Measurements from ENCODE around the gene BAHCC1.

The BAHCC1 gene

GRCh38 chr17:81428121-81428515 is 32.9 kb downstream of the BAHCC1 start:
- peak; percentile 38 for DNase-seq

- DNase-seq: no peak
These were observed 33.3 kb downstream of the BAHCC1 start for GRCh38 chr17:81428516-81428915.

DNA sequence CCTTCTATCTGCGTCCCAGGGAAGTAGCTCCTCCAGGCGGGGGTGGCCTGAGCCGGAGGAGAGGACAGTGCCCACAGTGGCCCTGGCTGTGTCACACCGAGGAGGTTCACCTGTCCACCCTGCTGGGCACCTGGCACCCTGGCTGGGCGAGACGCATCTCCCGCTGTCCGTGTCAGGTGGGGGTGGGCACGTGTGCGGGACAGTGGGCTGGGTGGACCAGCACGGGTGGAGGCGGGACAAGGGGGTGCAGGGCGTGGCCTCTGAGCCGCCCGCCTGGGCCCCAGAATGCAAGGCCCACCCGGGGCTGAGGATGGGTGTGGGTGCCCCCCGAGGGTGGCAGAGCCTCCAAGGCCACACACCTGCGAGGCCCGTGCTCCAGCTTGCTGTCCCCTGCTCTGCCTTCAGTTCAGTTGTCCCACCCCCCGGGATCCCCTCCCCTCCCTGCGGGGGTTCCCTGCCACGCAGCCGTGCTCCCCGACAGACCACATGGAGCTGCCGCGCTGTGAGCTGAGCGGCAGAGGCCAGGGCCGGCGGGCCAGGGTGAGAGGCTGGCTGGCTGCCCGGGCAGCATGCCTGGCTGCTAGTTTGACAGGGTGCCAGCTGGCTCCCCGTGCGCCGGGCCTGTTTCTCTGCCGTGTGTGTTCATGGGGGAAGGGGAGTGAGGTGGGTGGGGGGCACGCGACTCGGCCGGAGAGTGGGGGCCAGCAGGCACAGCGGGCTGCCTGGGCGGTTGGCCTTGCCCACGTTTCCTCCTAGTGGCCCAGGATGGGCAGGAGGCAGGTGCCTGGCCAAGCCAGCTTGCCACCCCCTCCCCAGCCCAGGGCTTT is 33.9 kb downstream of the BAHCC1 start:
- no peak for DNase-seq

DNA sequence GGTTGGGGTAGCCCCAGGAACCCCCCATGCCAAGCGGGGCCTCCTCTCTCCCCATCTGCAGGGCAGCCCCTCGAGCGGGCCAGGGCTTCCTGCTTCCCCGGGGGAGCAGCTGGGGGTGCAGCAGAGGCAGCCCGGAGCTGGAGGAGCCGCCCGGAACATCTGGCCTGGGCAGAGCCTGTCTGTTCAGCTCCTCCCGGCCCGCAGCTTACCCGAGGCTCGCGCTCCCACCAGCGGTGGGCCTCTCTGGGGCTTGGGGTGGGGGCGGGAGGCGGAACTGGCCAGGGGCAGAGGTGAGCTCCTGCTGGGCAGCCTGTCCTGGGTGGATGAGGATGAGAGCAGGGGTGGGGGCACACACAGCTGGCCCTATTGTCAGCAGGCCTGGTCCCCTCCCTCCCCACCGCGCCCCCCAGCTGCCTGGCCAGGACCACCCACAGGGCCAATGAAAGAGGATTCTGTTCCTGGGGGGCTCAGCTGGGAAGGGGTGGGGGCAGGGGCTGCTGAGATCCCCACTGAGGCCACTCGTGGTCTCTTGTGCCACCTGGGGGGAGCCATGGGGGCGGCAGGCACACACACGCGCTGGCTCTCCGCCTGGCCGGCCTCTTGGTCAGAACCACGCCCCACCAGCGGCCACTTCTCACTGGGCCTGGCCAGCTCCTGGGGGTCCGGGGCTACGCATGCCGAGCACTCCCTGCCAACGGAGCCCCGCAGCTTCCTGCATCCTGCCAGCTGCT is 34.7 kb downstream of the BAHCC1 start:
- peak; percentile 45 for DNase-seq

DNA sequence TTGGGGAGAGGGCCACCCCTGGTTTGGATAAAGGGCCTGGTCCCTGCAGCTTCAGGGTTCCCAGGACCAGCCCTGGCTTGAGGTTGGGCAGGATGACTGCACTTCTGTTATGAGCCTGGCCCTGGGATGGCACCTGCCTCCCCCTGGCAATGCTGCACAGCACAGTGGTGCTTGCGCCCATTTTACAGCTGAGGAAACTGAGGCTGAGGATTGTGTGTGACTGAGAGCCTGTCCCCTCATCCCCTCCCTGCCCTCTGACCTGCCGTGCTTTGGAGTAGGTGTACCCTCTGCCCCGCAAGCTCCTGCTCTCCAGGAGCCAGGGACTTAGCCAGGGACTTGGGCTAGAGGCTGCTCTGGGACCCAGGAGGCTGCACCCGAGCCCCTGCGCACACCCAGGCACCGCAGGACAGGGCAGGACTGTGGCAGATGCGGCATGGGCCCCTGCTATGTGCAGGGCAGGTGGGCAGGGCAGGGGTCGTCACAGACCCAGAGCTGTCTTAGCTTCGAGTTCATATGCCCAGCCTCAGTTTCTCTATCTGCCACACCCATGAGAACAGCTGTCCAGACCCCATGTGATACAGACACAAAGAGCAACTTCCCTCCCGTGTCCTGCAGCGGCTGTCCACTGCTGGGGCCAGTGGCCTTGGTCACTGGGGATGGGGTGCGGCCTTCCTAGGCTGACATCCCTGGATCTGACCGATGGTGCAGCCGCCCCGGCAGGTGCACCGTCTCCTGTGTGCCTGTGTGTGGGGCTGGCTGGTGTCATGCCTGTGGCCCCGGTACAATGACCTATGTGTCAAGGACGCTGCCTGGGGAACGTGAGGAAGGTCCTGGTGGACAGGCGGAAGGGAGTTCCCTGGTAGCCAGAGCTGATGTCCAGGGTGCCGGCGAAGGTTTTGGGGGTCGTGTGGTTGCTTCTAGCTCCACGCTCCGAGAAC is 36.6 kb downstream of the BAHCC1 start:
- DNase-seq: no peak

- peak; percentile 68 for DNase-seq
These were observed 37.7 kb downstream of the BAHCC1 start for GRCh38 chr17:81432941-81433340.

DNA sequence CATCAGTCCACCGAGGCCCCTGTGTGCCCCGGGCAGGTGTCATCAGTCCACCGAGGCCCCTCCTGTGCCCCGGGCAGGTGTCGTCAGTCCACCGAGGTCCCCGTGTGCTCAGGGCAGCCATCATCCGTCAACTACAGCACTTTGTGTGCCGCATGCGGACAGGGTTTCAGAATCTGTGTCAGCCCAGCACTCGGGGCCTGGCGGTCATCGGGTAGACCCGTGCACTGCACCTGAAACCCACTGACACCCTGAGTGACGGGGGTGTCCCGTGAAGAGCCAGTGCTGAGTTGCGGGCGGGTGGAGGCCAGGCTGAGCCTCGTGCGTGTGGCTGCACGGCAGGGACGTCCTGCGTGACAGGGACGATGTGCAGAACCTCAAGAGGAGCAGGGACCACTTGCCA is 38.4 kb downstream of the BAHCC1 start:
- DNase-seq: no peak

DNA sequence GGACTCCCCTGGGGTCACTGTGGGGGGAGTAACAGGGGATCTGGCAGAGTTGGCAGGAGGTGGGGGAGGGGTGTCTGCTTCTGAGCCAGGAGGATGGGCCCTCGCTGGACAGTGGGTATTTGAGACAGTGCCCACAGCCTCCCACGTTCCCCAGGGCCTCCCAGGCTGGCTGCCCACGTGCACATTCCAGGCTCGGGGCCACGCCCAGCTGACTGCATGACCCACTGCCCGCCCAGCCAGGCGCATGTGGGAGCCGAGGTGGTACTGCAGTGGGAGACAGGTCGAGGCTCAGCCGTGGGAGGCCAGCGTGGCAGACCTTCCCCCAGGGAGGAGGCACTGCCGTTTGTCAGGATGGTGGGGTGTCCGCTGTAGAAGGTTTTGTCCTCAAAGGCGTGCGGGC is 38.8 kb downstream of the BAHCC1 start:
- no peak for DNase-seq

DNA sequence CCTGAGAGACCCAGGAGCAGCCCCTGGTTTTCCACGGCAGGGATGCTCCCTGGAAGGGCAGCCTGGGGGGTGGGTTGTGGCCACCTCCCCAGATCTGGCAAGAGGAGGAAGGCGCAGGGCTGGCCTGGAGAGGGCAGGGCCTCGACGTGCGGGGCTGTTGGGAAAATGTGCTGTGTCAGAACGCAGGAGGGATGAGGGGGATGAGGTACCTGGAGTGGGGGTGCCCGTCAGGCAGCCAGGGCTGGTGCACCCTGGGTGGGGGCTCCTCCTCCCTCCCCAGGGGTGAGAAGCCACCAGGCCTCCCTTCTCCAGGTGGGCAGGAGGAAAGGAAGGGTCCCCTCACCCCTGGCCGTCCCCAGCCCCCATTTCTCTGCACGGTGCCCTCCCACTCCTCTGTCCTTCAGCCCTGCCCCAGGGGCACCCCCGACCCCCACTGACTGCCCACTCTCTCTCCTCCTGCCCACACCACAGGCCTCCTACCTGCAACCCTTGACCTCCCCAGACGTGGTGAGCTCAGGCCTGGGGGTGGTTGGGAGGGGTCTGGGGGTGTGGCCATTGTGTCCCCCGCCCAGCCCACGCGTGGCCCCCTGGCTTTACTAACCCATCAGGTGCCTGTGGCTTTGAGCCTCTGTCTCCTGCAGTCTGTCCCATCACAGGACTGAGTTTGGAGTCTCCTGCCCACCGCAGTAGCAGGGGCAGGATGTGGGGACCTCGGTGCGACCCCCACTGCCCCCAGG is 39.6 kb downstream of the BAHCC1 start:
- DNase-seq: no peak

DNA sequence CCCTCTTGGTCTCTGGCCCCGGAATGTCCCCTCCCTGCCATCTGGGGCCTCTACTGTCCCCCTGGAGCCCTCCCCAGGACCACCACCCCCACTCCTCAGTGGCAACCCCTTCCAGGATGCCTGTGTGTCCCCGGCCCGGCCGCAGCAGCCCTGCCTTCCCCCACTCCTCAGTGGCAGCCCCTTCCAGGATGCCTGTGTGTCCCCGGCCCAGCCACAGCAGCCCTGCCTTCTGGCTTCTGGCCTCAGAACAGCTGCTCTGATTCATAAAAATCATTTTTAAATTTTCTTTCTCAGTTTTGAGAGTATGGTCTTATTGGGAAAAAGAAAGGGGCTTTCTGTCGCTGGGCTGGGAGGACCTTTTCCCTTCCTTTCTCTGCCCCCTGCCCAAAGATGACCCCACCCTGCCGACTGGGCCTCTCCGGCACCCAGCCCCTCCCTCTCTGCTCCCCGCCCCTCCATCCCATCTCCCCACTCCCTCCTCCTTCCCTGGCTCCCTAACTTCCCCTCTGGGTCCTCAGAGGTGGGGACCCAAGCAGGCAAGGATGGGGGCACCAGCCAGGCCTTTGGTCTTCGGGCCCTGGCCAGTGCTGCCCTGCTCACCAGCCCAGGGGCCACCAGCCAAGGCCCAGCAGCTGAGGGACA is 40.5 kb downstream of the BAHCC1 start:
- DNase-seq: no peak

- DNase-seq: peak; percentile 47
These were observed 41.1 kb downstream of the BAHCC1 start for GRCh38 chr17:81436294-81436849.

- DNase-seq: no peak
These were observed 42.0 kb downstream of the BAHCC1 start for GRCh38 chr17:81437191-81437651.

DNA sequence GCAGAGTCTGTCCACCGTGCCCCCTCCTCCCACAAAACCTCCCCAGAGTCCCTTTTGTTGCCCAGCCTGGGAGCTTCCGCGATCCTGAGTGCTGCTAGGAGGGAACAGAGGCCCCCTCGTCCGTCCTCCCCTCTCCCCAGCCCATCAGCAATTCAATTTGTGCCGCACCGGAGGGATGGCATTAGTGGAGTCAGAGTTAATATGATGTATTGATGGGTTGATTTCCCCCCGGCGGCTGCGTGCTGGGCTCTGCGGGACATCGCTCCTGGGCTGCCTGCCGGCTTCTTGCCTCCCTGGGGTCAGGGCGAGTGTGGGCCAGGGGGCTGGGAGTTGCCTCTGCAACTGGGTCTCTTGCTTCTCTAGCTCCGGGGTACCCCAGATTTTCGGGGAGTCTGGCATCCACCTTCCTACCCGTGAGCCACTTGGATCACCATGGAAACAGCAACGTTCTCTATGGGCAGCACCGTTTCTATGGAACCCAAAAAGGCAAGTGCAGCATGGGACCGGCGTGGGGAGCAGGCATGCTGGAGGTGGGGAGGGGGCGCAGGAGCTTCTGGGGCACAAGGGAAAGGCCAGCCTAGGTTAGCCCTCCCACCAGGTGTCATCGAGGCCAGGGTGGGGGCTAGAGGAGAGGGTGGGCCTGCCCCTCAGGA is 42.9 kb downstream of the BAHCC1 start:
- no peak for DNase-seq

- DNase-seq: no peak
These were observed 43.4 kb downstream of the BAHCC1 start for GRCh38 chr17:81438688-81439087.

DNA sequence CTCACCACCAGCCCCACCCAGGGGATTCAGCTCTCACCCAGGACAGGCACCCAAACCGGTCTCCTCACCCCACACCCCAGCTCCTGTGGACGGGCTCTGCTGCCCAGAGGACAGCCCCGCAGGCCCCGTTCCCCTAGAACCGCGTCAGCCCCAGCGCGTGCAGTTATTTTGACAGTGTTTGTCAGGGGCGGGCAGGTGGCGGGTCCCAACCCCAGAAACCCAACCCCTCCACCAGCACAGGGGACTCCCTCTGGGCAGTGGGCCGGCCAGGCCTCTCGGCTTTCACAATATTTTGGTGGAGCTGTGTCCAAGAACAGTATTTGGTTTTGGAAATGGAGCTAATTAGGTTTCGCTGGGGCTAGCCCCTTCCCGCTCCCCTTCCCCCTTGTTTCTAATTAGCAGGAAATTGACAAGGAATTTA is 44.8 kb downstream of the BAHCC1 start:
- no peak for DNase-seq

DNA sequence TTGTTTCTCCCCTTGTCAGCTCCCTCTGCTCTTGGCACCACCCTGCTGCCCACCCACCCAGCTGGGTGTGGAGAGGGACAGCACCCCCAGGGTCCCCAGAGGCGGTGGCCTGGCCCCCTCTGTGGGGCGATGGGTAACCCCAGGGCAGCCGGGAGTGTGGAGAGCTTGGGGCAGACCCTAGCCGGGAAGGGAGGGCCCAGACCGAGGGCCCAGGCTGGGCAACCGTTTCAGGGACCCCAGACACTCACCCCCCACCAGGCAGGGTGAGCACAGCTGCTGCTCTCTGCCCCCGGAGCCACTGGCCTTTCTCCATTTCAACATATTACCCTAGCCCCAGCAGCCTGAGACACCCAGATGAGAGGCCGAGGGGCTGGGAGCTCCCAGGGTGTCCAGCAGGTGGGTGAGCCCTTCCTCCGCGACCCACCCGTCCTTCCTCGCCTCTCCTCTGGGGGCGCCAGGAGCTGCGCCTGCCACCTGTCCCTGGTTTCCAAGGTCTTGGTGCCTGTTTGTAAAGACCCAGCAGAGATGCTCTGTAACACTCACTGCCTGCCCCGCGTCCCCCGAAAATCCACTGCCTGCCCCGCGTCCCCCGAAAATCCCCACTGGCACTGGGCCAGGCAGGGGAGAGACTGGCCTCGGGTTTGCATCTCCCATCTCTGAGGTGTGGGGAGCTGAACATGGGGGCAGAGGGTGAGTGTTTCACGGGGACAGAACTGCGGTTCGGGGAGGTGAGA is 45.4 kb downstream of the BAHCC1 start:
- DNase-seq: peak; percentile 87

DNA sequence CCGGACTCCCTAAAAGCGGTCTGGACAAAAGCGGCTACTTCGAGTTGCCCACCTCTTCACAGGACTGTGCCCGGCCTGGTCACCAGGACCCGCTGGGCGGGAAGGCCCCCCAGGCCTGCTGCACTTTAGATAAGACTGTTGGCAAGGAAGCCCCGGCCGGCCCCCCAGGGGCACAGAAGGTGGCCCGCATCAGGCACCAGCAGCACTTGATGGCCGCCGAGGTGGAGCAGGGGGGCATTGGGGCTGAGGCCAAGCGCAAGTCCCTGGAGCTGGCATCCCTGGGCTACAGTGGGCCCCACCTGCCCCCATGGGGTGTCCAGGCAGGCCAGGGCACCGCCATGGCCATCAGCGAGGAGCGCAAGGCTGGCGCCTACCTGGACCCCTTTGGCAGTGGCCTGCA is 47.5 kb downstream of the BAHCC1 start:
- DNase-seq: no peak

DNA sequence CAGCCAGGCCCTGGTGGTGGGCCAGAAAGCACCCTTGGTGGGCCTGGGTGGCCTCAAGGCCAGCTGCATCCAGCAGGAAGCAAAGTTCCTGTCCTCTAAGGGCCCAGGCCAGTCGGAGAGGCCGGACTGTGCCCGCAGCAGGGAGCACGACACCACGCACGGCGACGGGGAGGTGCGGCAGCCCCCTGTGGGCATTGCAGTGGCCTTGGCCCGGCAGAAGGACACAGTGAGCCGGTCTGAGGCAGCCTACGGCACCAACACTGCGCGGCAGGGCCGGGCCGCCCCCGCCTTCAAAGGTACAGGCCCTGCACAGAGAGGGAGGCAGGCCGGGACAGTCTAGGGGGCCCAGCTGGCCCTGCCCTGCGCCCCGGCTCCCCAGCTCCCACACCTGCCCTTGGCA is 48.0 kb downstream of the BAHCC1 start:
- DNase-seq: no peak

DNA sequence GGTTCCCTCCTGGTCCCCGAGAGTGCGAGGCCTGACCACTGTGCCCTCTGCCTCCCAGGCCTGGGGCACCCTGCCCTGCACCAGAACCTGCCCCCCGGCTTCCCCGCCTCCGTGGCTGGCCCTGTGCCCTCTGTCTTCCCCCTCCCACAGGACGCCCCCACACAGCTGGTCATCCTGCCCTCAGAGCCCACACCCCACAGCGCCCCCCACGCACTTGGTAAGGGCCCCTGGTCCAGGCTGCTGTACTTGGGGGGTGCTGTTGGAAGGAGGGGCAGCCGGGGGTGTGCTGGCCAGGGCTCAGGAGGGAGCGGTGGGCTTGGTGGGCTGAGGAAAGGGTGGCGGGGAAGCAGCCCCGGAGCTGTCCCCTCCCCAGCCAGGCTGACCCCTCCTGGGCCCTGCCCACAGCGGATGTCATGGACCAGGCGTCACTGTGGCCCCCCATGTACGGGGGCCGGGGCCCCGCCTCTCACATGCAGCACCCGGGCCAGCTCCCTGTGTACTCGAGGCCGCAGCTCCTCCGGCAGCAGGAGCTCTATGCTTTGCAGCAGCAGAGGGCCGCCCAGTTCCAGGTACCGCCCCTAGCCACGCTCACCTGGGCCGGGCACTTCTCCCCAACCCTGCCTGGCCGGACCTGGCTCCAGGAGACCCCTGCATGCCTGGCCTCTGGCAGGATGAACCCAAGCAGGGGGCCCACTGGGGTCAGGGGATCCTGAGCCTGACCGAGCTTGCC is 49.5 kb downstream of the BAHCC1 start:
- no peak for DNase-seq
